CD14-positive monocyte (primary cell): Measurements from ENCODE around the gene CCNL2. TPM values are rescaled to one million over a fixed set of nuclear protein-coding genes. Genes with fewer than 3 reads are reported as not detected.

Source experiments
- DNase-seq, 3 donors: peaks; one replicate each; pipeline ENCODE4 v3.0.0-alpha.2; 2011 to 2022
- H2AFZ ChIP-seq: 2 replicates; pipeline ENCODE4 v1.6.0; 2012; ENCODE audit warnings: mild to moderate bottlenecking, low read depth, low read length, inconsistent platforms; ENCODE audit not compliant: insufficient read depth, poor library complexity, severe bottlenecking
- H3K27ac ChIP-seq, 2 donors: 1 replicate in 1 of 2; 2 replicates in 1 of 2; pipeline ENCODE4 v1.5.1; 2012 to 2013; ENCODE audit warnings: low read length in 2 of 2, control low read depth in 1 of 2, inconsistent platforms in 1 of 2, low read depth in 1 of 2, mild to moderate bottlenecking in 1 of 2
- H3K27me3 ChIP-seq, 2 donors: one replicate each; pipeline versions ENCODE4 v1.6.0 to v1.6.1; 2011 to 2013; ENCODE audit warnings: low read length in 2 of 2; ENCODE audit not compliant: control insufficient read depth in 2 of 2, insufficient read depth in 2 of 2
- H3K36me3 ChIP-seq, 2 donors: replicated peaks in 1 of 2; 1 replicate in 1 of 2; 2 replicates in 1 of 2; pipeline versions ENCODE4 v1.5.1 to v1.6.1; 2012 to 2013; ENCODE audit warnings: low read length in 2 of 2, control low read depth in 1 of 2, inconsistent platforms in 1 of 2, mild to moderate bottlenecking in 1 of 2; ENCODE audit not compliant: insufficient read depth in 2 of 2, control insufficient read depth in 1 of 2
- H3K4me1 ChIP-seq, 2 donors: 1 replicate in 1 of 2; 2 replicates in 1 of 2; pipeline versions ENCODE4 v1.5.1 to v1.6.1; 2012 to 2013; ENCODE audit warnings: low read length in 2 of 2, control low read depth in 1 of 2, inconsistent platforms in 1 of 2, mild to moderate bottlenecking in 1 of 2, moderate library complexity in 1 of 2; ENCODE audit not compliant: insufficient read depth in 2 of 2, control insufficient read depth in 1 of 2
- H3K4me2 ChIP-seq: replicated peaks from 2 replicates; pipeline ENCODE3; 2012; ENCODE audit warnings: low read length, moderate library complexity, mild to moderate bottlenecking; ENCODE audit not compliant: poor library complexity, severe bottlenecking; ENCODE audit errors: extremely low read depth
- H3K4me3 ChIP-seq, 3 experiments: fragments of 200-600 bp in 1 of 3; sonication (generic) in 1 of 3; replicated peaks in 1 of 3; 1 replicate in 2 of 3; 2 replicates in 1 of 3; pipeline ENCODE4 v1.5.1; 2011 to 2013; ENCODE audit warnings: low read length in 3 of 3, mild to moderate bottlenecking in 3 of 3, control low read depth in 2 of 3, low read depth in 2 of 3, inconsistent platforms in 1 of 3, moderate library complexity in 1 of 3
- H3K79me2 ChIP-seq: 2 replicates; pipeline ENCODE4 v1.6.0; 2012; ENCODE audit warnings: mild to moderate bottlenecking, control low read depth, inconsistent platforms, low read length, moderate library complexity; ENCODE audit not compliant: insufficient read depth
- H3K9ac ChIP-seq: 2 replicates; pipeline ENCODE4 v1.6.0; 2017; ENCODE audit warnings: low read length, mild to moderate bottlenecking; ENCODE audit not compliant: insufficient read depth, poor library complexity, severe bottlenecking
- H3K9me3 ChIP-seq, 2 donors: replicated peaks in 1 of 2; 1 replicate in 1 of 2; 2 replicates in 1 of 2; pipeline versions ENCODE4 v1.5.1 to v1.6.1; 2012 to 2013; ENCODE audit warnings: low read length in 2 of 2, control low read depth in 1 of 2; ENCODE audit not compliant: control insufficient read depth in 1 of 2, insufficient read depth in 1 of 2
- H4K20me1 ChIP-seq: 2 replicates; pipeline ENCODE4 v1.6.0; 2012; ENCODE audit warnings: mild to moderate bottlenecking, low read length, control low read depth, moderate library complexity; ENCODE audit not compliant: insufficient read depth
- H3K27ac Mint-ChIP-seq, 7 donors: one replicate each; pipeline ENCODE4 v1.8.0; 2020; ENCODE audit warnings: mild to moderate bottlenecking in 7 of 7, mixed read lengths in 7 of 7, moderate library complexity in 6 of 7, inconsistent platforms in 2 of 7
- H3K27me3 Mint-ChIP-seq, 3 donors: one replicate each; pipeline ENCODE4 v1.8.0; 2021 to 2022; ENCODE audit warnings: low read depth in 3 of 3, mild to moderate bottlenecking in 3 of 3, mixed read lengths in 3 of 3, moderate library complexity in 3 of 3, inconsistent platforms in 1 of 3
- H3K36me3 Mint-ChIP-seq, 2 donors: one replicate each; pipeline ENCODE4 v1.8.0; 2020; ENCODE audit warnings: mixed read lengths in 2 of 2, inconsistent platforms in 1 of 2, mild to moderate bottlenecking in 1 of 2
- H3K4me1 Mint-ChIP-seq: one replicate; pipeline ENCODE4 v1.8.0; 2020; ENCODE audit warnings: mild to moderate bottlenecking, mixed read lengths
- H3K4me3 Mint-ChIP-seq, 2 donors: one replicate each; pipeline ENCODE4 v1.8.0; 2020; ENCODE audit warnings: mild to moderate bottlenecking in 2 of 2, mixed read lengths in 2 of 2, moderate library complexity in 1 of 2
- H3K9me3 Mint-ChIP-seq, 7 donors: one replicate each; pipeline ENCODE4 v1.8.0; 2020 to 2022; ENCODE audit warnings: mixed read lengths in 7 of 7, mild to moderate bottlenecking in 6 of 7, moderate library complexity in 6 of 7, inconsistent platforms in 2 of 7
- CTCF ChIP-seq: fragments of 200-600 bp; IDR thresholded peaks from one replicate; pipeline ENCODE4 v1.8.0; 2022; ENCODE audit warnings: antibody characterized with exemption, mild to moderate bottlenecking
- WGBS: methylation state at CpG from one replicate; pipeline ENCODE4 v1.1.5; 2013; ENCODE audit warnings: missing lambda C conversion rate; ENCODE audit not compliant: insufficient coverage; 5-methylcytosine and 5-hydroxymethylcytosine counted together
- intact Hi-C, 2 donors: fragments of 100-400 bp; cut with micrococcal nuclease; formaldehyde crosslinking; loops; one replicate each; pipeline versions ENCODE4 v1.15.0 to v1.15.1; 2023
- polyA plus RNA-seq, 3 donors: library from polyadenylated mRNA; depleted of rRNA in 1 of 3; unstranded in 2 of 3; stranded (reverse) in 1 of 3; fragments of 300-500 nt in 2 of 3; fragments of >200 nt in 1 of 3; fragmentation: Illumina TruSeq in 2 of 3; gene quantifications; 1 replicate in 2 of 3; 2 replicates in 1 of 3; pipeline ENCODE4 v1.2.3, GENCODE V29; 2012 to 2021

Gene CCNL2
- polyA plus RNA-seq, 3 donors: 8.6 to 178 (median 10.4) TPM

- Mint-ChIP-seq H3K9me3 (no peaks in the 10 kb centered on the region), H3K4me3 (no peak overlapping the region), H3K36me3 (peaks cover 10 to 15% of the 10 kb centered on the region in 2 donors), H3K4me1 (peaks cover 16% of the 10 kb centered on the region), H3K27me3 (peaks cover 2 to 11% (median 4%) of the 10 kb centered on the region in 3 donors), H3K27ac (no peak overlapping the region)
- no peak overlapping the region for H3K9ac ChIP-seq
- H3K79me2 ChIP-seq: peaks cover 28% of the 10 kb centered on the region
- H3K4me2 ChIP-seq: no peak overlapping the region
- H4K20me1 ChIP-seq: peaks cover 44% of the 10 kb centered on the region
- H3K36me3 ChIP-seq: peaks cover 0 to 14% of the 10 kb centered on the region in 2 donors
- intact Hi-C loops: no loop called here
- no peak overlapping the region for H3K4me3 ChIP-seq
- no peaks in the 10 kb centered on the region for H3K9me3 ChIP-seq
- no peak overlapping the region for H3K27ac ChIP-seq
- WGBS: 89% methylated on average over 14 of the region's 16 CpGs
- TF ChIP-seq CTCF: no peak
- DNase-seq: no peak
- peaks cover 11 to 17% of the 10 kb centered on the region in 2 donors for H3K4me1 ChIP-seq
- no peaks in the 10 kb centered on the region for H3K27me3 ChIP-seq
- H2AFZ ChIP-seq: no peak overlapping the region
These were observed 53.8 kb downstream of the CCNL2 start for GRCh38 chr1:1345384-1345783.

- Mint-ChIP-seq H3K27ac (no peak overlapping the region), H3K4me1 (peaks cover 16% of the 10 kb centered on the region), H3K9me3 (peaks cover 0 to under 1% (median 0%) of the 10 kb centered on the region in 7 donors), H3K27me3 (peaks cover 2 to 11% (median 6%) of the 10 kb centered on the region in 3 donors), H3K4me3 (no peak overlapping the region), H3K36me3 (peaks cover 14 to 21% of the 10 kb centered on the region in 2 donors)
- peaks cover 0 to 20% of the 10 kb centered on the region in 2 donors for H3K36me3 ChIP-seq
- no peak overlapping the region for H3K4me3 ChIP-seq
- H3K27me3 ChIP-seq: no peaks in the 10 kb centered on the region
- peaks cover 44% of the 10 kb centered on the region for H4K20me1 ChIP-seq
- no peak overlapping the region for H3K4me2 ChIP-seq
- 96% methylated on average over 10 of the region's 15 CpGs for WGBS
- intact Hi-C loops: no loop called here
- H3K4me1 ChIP-seq: peaks cover 11 to 17% of the 10 kb centered on the region in 2 donors
- no peaks in the 10 kb centered on the region for H3K9me3 ChIP-seq
- no peak overlapping the region for H2AFZ ChIP-seq
- H3K27ac ChIP-seq: no peak overlapping the region
- peaks cover 28% of the 10 kb centered on the region for H3K79me2 ChIP-seq
- no peak for TF ChIP-seq CTCF
- DNase-seq: peak in 1 of 3 donors; percentile 70
- no peak overlapping the region for H3K9ac ChIP-seq
These were observed 54.3 kb downstream of the CCNL2 start for GRCh38 chr1:1344655-1345361.
